HUES64 (cell line): Measurements from ENCODE around the gene SLC6A20.

Experiments used
- H3K27ac ChIP-seq: 2 replicates; pipeline ENCODE4 v1.7.0; 2013; ENCODE audit warnings: low read depth, low read length, inconsistent platforms
- H3K27me3 ChIP-seq: 2 replicates; pipeline ENCODE4 v1.6.1; 2013; ENCODE audit warnings: mild to moderate bottlenecking, low read length; ENCODE audit not compliant: insufficient read depth
- H3K36me3 ChIP-seq: 2 replicates; pipeline ENCODE4 v1.6.1; 2013; ENCODE audit warnings: mild to moderate bottlenecking, low read length; ENCODE audit not compliant: insufficient read depth
- H3K4me1 ChIP-seq: 2 replicates; pipeline ENCODE4 v1.6.1; 2013; ENCODE audit warnings: mild to moderate bottlenecking, low read length, moderate library complexity; ENCODE audit not compliant: insufficient read depth
- H3K4me3 ChIP-seq: 2 replicates; pipeline ENCODE4 v1.5.1; 2013; ENCODE audit warnings: mild to moderate bottlenecking, low read length, moderate library complexity
- H3K9ac ChIP-seq: 2 replicates; pipeline ENCODE4 v1.6.1; 2013; ENCODE audit warnings: mild to moderate bottlenecking, low read depth, low read length
- H3K9me3 ChIP-seq: 2 replicates; pipeline ENCODE4 v1.6.1; 2013; ENCODE audit warnings: low read depth, low read length; ENCODE audit not compliant: insufficient read depth
- WGBS: fragments of 150-250, 120-280 bp; methylation state at CpG from one replicate; pipeline ENCODE4 v1.1.7; 2013; ENCODE audit warnings: missing lambda C conversion rate; 5-methylcytosine and 5-hydroxymethylcytosine counted together

Gene SLC6A20

GRCh38 chr3:45777111-45777745, 19.1 kb downstream of the SLC6A20 start:
- Histone ChIP-seq H3K4me1 (no peaks in the 10 kb centered on the region; the same call in 1 of the 2 replicates), H3K9me3 (no peaks in the 10 kb centered on the region), H3K9ac (no peak overlapping the region), H3K27ac (no peak overlapping the region), H3K27me3 (no peaks in the 10 kb centered on the region), H3K36me3 (no peaks in the 10 kb centered on the region), H3K4me3 (no peak overlapping the region)
- 91% methylated on average over 8 of the region's 8 CpGs for WGBS

GRCh38 chr3:45776611-45777010, 19.7 kb downstream of the SLC6A20 start:
- WGBS = 89% methylated on average over 8 of the region's 8 CpGs
- Histone ChIP-seq H3K4me3 (no peak overlapping the region), H3K9me3 (no peaks in the 10 kb centered on the region), H3K27me3 (no peaks in the 10 kb centered on the region), H3K27ac (no peak overlapping the region), H3K36me3 (no peaks in the 10 kb centered on the region), H3K4me1 (no peaks in the 10 kb centered on the region; the same call in 1 of the 2 replicates), H3K9ac (no peak overlapping the region)

GRCh38 chr3:45776301-45776595, 20.1 kb downstream of the SLC6A20 start:
- no peak overlapping the region for H3K27ac ChIP-seq
- H3K9ac ChIP-seq = no peak overlapping the region
- WGBS = 91% methylated on average over 3 of the region's 3 CpGs
- no peaks in the 10 kb centered on the region for H3K27me3 ChIP-seq
- no peaks in the 10 kb centered on the region for H3K36me3 ChIP-seq
- no peak overlapping the region for H3K4me3 ChIP-seq
- H3K4me1 ChIP-seq = no peaks in the 10 kb centered on the region; the same call in 1 of the 2 replicates
- H3K9me3 ChIP-seq = no peaks in the 10 kb centered on the region

GRCh38 chr3:45775571-45776300, 20.6 kb downstream of the SLC6A20 start:
- H3K4me3 ChIP-seq = no peak overlapping the region
- no peaks in the 10 kb centered on the region; the same call in 1 of the 2 replicates for H3K4me1 ChIP-seq
- H3K27ac ChIP-seq = no peak overlapping the region
- no peak overlapping the region for H3K9ac ChIP-seq
- H3K9me3 ChIP-seq = no peaks in the 10 kb centered on the region
- WGBS = 93% methylated on average over 17 of the region's 17 CpGs
- no peaks in the 10 kb centered on the region for H3K36me3 ChIP-seq
- no peaks in the 10 kb centered on the region for H3K27me3 ChIP-seq

GRCh38 chr3:45774581-45775521, 21.5 kb downstream of the SLC6A20 start:
- Histone ChIP-seq H3K4me1 (no peaks in the 10 kb centered on the region; the same call in 1 of the 2 replicates), H3K4me3 (no peak overlapping the region), H3K36me3 (no peaks in the 10 kb centered on the region), H3K27me3 (no peaks in the 10 kb centered on the region), H3K27ac (no peak overlapping the region), H3K9ac (no peak overlapping the region), H3K9me3 (no peaks in the 10 kb centered on the region)
- WGBS = 76% methylated on average over 7 of the region's 8 CpGs

GRCh38 chr3:45773714-45774449, 22.5 kb downstream of the SLC6A20 start:
- no peaks in the 10 kb centered on the region for H3K9me3 ChIP-seq
- no peaks in the 10 kb centered on the region for H3K36me3 ChIP-seq
- H3K4me3 ChIP-seq = no peak overlapping the region
- 79% methylated on average over 5 of the region's 7 CpGs for WGBS
- no peaks in the 10 kb centered on the region for H3K27me3 ChIP-seq
- H3K4me1 ChIP-seq = no peaks in the 10 kb centered on the region; the same call in 1 of the 2 replicates
- no peak overlapping the region for H3K27ac ChIP-seq
- no peak overlapping the region for H3K9ac ChIP-seq

- Histone ChIP-seq H3K36me3 (no peaks in the 10 kb centered on the region), H3K4me3 (no peak overlapping the region), H3K27me3 (no peaks in the 10 kb centered on the region), H3K27ac (no peak overlapping the region), H3K4me1 (no peaks in the 10 kb centered on the region; the same call in 1 of the 2 replicates), H3K9me3 (no peaks in the 10 kb centered on the region), H3K9ac (no peak overlapping the region)
- 95% methylated on average over 5 of the region's 5 CpGs for WGBS
Observed at GRCh38 chr3:45773072-45773471, 23.3 kb downstream of the SLC6A20 start.

- Histone ChIP-seq H3K27me3 (no peaks in the 10 kb centered on the region), H3K36me3 (no peaks in the 10 kb centered on the region), H3K4me3 (no peak overlapping the region), H3K9me3 (peaks cover 4% of the 10 kb centered on the region; the same call in 1 of the 2 replicates), H3K4me1 (no peaks in the 10 kb centered on the region; the same call in 1 of the 2 replicates), H3K9ac (no peak overlapping the region), H3K27ac (no peak overlapping the region)
- 95% methylated on average over 16 of the region's 16 CpGs for WGBS
Observed at GRCh38 chr3:45772341-45773035, 23.8 kb downstream of the SLC6A20 start.

GRCh38 chr3:45771831-45772230, 24.5 kb downstream of the SLC6A20 start:
- no peaks in the 10 kb centered on the region; the same call in 1 of the 2 replicates for H3K4me1 ChIP-seq
- 93% methylated on average over 5 of the region's 5 CpGs for WGBS
- peaks cover 6% of the 10 kb centered on the region; the same call in 1 of the 2 replicates for H3K9me3 ChIP-seq
- H3K36me3 ChIP-seq = no peaks in the 10 kb centered on the region
- H3K27me3 ChIP-seq = no peaks in the 10 kb centered on the region
- H3K9ac ChIP-seq = no peak overlapping the region
- H3K4me3 ChIP-seq = no peak overlapping the region
- no peak overlapping the region for H3K27ac ChIP-seq

- no peaks in the 10 kb centered on the region for H3K36me3 ChIP-seq
Observed at GRCh38 chr3:45771166-45771775, 25.1 kb downstream of the SLC6A20 start.

More at GRCh38 chr3:45771166-45771775, 25.1 kb downstream of the SLC6A20 start:
- Histone ChIP-seq H3K27ac (no peak overlapping the region), H3K9me3 (peaks cover 6% of the 10 kb centered on the region; the same call in 1 of the 2 replicates), H3K9ac (no peak overlapping the region), H3K27me3 (no peaks in the 10 kb centered on the region), H3K4me3 (no peak overlapping the region), H3K4me1 (no peaks in the 10 kb centered on the region)
- WGBS = 93% methylated on average over 9 of the region's 9 CpGs
